OCI-LY1 (cell line): Measurements from ENCODE around the gene PAK4.

Experiments used
- H2AFZ ChIP-seq: fragments of 200-600 bp; sonication (generic), shearing (Covaris generic); 2 replicates; pipeline ENCODE4 v1.6.0; 2014; ENCODE audit warnings: antibody characterized with exemption, mild to moderate bottlenecking, low read length
- H3F3A ChIP-seq: fragments of 200-600 bp; sonication (generic), shearing (Covaris generic); 2 replicates; pipeline ENCODE4 v1.6.0; 2014; ENCODE audit warnings: mild to moderate bottlenecking, antibody characterized with exemption, low read length, moderate library complexity; ENCODE audit not compliant: insufficient read depth
- H3K27ac ChIP-seq: fragments of 200-600 bp; sonication (generic); 2 replicates; pipeline ENCODE4 v1.5.1; 2014; ENCODE audit warnings: low read length, mixed run types, mild to moderate bottlenecking, low read depth; ENCODE audit not compliant: poor library complexity, severe bottlenecking
- H3K27me3 ChIP-seq: fragments of 200-600 bp; sonication (generic); 2 replicates; pipeline ENCODE4 v1.6.0; 2014; ENCODE audit warnings: antibody characterized with exemption, mild to moderate bottlenecking, low read length, moderate library complexity; ENCODE audit not compliant: insufficient read depth
- H3K36me3 ChIP-seq: fragments of 200-600 bp; sonication (generic); 2 replicates; pipeline ENCODE4 v1.6.1; 2014; ENCODE audit warnings: mild to moderate bottlenecking, antibody characterized with exemption, low read length, moderate library complexity, mixed read lengths; ENCODE audit not compliant: insufficient read depth
- H3K4me1 ChIP-seq: fragments of 200-600 bp; sonication (generic); 2 replicates; pipeline ENCODE4 v1.5.1; 2014; ENCODE audit warnings: mild to moderate bottlenecking, low read length, moderate library complexity; ENCODE audit not compliant: insufficient read depth, severe bottlenecking
- H3K4me2 ChIP-seq: fragments of 200-600 bp; sonication (generic), shearing (Covaris generic); 2 replicates; pipeline ENCODE4 v1.6.1; 2014; ENCODE audit warnings: low read length
- H3K4me3 ChIP-seq: fragments of 200-600 bp; sonication (generic); 2 replicates; pipeline ENCODE4 v1.5.1; 2014; ENCODE audit warnings: low read length, low read depth, mild to moderate bottlenecking, mixed read lengths; ENCODE audit not compliant: poor library complexity, severe bottlenecking
- H3K79me2 ChIP-seq: fragments of 200-600 bp; shearing (Covaris generic); 2 replicates; pipeline ENCODE4 v1.6.1; 2016; ENCODE audit warnings: mixed run types, low read length, mixed read lengths; ENCODE audit not compliant: insufficient read depth
- H3K9ac ChIP-seq: fragments of 200-600 bp; sonication (generic), shearing (Covaris generic); 2 replicates; pipeline ENCODE4 v1.6.1; 2014; ENCODE audit warnings: mild to moderate bottlenecking, low read length, mixed read lengths
- H3K9me2 ChIP-seq: fragments of 200-600 bp; sonication (generic), shearing (Covaris generic); 2 replicates; pipeline ENCODE4 v1.6.1; 2014; ENCODE audit warnings: low read depth, mild to moderate bottlenecking, low read length, mixed read lengths
- H3K9me3 ChIP-seq: fragments of 200-600 bp; shearing (Covaris generic); 2 replicates; pipeline ENCODE4 v1.6.1; 2014; ENCODE audit warnings: low read length, mixed read lengths
- H4K20me1 ChIP-seq: fragments of 200-600 bp; sonication (generic), shearing (Covaris generic); 2 replicates; pipeline ENCODE4 v1.6.0; 2016; ENCODE audit warnings: mild to moderate bottlenecking, low read length; ENCODE audit not compliant: insufficient read depth
- EZH2 ChIP-seq: fragments of 200-600 bp; sonication (generic), shearing (Covaris generic); IDR thresholded peaks from 2 replicates; pipeline ENCODE4 v1.8.0; 2017; ENCODE audit warnings: borderline replicate concordance, mixed run types, mild to moderate bottlenecking, antibody characterized with exemption, low read length, moderate library complexity, mixed read lengths
- TF ChIP-seq, protein P1 (sequence below): fragments of 200-600 bp; sonication (generic), shearing (Covaris generic); IDR thresholded peaks from 2 replicates; pipeline ENCODE4 v1.5.1; 2017; ENCODE audit warnings: mild to moderate bottlenecking, antibody characterized with exemption, low read length, moderate library complexity, mixed read lengths

Gene PAK4

DNA sequence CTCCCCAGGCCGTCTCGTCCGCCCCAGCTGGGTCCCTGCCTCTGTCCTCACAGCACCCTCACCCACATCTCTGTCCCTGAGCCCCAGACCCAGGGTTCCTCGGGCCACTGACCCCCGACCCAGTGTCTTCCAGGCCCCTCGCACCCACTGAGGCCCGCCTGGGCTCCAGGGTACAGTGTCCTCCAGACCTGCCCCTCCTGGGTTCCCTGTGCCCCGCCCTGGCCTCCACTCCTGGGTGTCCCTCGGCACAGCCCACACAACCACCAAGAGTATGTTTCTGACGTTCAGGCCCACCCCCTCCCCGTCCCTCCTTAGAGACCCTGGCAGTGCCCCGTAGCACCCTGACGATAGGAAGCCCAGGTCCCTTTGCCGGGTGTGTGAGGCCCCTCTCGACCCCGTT lies 48.6 kb downstream of the PAK4 start:
- no peaks in the 10 kb centered on the region for H3K9me2 ChIP-seq
- no peak overlapping the region for H3K4me2 ChIP-seq
- H3K36me3 ChIP-seq, result no peaks in the 10 kb centered on the region
- H3K27me3 ChIP-seq, result no peaks in the 10 kb centered on the region
- H3K27ac ChIP-seq, result no peak overlapping the region
- H3K9ac ChIP-seq, result no peak overlapping the region
- no peak overlapping the region for H3K4me3 ChIP-seq
- H3F3A ChIP-seq, result no peaks in the 10 kb centered on the region
- no peaks in the 10 kb centered on the region for H3K79me2 ChIP-seq
- TF ChIP-seq EZH2, result no peak
- TF ChIP-seq, protein P1, sequence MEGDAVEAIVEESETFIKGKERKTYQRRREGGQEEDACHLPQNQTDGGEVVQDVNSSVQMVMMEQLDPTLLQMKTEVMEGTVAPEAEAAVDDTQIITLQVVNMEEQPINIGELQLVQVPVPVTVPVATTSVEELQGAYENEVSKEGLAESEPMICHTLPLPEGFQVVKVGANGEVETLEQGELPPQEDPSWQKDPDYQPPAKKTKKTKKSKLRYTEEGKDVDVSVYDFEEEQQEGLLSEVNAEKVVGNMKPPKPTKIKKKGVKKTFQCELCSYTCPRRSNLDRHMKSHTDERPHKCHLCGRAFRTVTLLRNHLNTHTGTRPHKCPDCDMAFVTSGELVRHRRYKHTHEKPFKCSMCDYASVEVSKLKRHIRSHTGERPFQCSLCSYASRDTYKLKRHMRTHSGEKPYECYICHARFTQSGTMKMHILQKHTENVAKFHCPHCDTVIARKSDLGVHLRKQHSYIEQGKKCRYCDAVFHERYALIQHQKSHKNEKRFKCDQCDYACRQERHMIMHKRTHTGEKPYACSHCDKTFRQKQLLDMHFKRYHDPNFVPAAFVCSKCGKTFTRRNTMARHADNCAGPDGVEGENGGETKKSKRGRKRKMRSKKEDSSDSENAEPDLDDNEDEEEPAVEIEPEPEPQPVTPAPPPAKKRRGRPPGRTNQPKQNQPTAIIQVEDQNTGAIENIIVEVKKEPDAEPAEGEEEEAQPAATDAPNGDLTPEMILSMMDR, result no peak
- H4K20me1 ChIP-seq, result no peaks in the 10 kb centered on the region
- no peaks in the 10 kb centered on the region for H3K4me1 ChIP-seq
- no peaks in the 10 kb centered on the region for H3K9me3 ChIP-seq
- H2AFZ ChIP-seq, result no peak overlapping the region

DNA sequence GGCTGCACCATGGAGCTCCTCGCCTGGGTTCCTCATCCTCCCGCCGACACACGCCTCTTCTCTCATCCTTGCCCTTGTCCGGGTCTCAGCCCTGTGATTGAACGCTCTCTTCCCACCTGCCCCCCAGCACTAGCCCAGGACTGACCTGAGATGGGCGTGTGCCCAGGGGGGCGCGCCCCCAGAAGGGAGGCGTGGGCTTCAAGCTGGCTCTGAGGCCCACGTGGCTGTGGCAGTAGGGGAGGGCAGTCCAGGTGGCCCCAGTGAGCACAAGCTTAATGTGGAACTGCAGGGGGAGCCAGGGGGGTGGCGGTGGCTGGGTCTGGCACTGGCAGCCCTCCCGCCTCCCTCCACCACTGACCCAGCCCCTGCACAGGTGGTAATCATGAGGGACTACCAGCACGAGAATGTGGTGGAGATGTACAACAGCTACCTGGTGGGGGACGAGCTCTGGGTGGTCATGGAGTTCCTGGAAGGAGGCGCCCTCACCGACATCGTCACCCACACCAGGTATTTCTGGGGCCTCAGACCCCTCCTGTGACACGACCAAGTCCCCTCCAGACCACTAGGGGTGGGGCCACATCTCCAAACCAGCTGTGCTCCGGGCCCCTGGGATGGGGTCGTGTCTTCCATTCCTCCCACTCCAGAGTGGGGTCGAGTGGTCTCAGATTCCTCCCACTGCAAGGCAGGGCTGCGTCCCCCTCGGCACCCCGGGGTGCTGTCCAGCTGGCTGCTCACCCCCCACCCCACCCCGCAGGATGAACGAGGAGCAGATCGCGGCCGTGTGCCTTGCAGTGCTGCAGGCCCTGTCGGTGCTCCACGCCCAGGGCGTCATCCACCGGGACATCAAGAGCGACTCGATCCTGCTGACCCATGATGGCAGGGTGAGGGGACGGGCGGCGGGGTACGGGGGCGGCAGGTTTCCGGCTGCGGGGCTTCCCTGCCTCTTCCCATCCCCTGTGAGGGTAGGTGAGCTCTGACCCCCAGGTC lies 49.3 kb downstream of the PAK4 start:
- Histone ChIP-seq H3K9me2 (no peaks in the 10 kb centered on the region), H3K9me3 (no peaks in the 10 kb centered on the region), H3K9ac (no peak overlapping the region), H4K20me1 (no peaks in the 10 kb centered on the region), H3K4me3 (no peak overlapping the region), H3K4me1 (no peaks in the 10 kb centered on the region), H3F3A (no peaks in the 10 kb centered on the region), H3K27me3 (no peaks in the 10 kb centered on the region), H3K79me2 (no peaks in the 10 kb centered on the region), H3K4me2 (no peak overlapping the region), H2AFZ (no peak overlapping the region), H3K27ac (no peak overlapping the region), H3K36me3 (no peaks in the 10 kb centered on the region)
- TF ChIP-seq, protein P1, result no peak
- TF ChIP-seq EZH2, result no peak

DNA sequence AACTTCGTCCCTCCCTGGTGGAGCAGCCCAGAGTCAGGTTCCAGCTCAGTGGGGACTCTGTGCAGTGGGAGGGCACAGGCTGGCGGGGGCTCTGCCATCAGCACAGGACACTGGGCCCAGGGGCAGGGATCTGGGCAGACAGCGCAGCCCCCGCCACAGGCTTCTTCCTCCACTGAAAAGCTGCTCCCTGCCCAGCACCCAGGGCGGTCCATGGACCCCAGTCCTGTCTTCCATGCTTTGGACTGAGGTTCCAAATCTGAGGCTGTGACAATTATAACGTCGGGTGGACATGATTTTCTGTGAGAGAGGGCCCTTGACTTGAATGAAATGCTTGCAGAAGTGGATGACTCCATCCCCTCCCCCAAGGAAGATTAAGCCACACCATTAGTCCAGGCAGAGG lies 50.0 kb downstream of the PAK4 start:
- TF ChIP-seq, protein P1, result no peak
- TF ChIP-seq EZH2, result no peak
- Histone ChIP-seq H3K4me3 (no peak overlapping the region), H3K9ac (no peak overlapping the region), H2AFZ (no peak overlapping the region), H3K27me3 (no peaks in the 10 kb centered on the region), H3K36me3 (no peaks in the 10 kb centered on the region), H3K4me2 (no peak overlapping the region), H3K27ac (no peak overlapping the region), H3K9me2 (no peaks in the 10 kb centered on the region), H4K20me1 (no peaks in the 10 kb centered on the region), H3K79me2 (no peaks in the 10 kb centered on the region), H3K4me1 (no peaks in the 10 kb centered on the region), H3F3A (no peaks in the 10 kb centered on the region), H3K9me3 (no peaks in the 10 kb centered on the region)
